ENCODE measurements around the gene POLR3K. TPM values are rescaled to one million over a fixed set of nuclear protein-coding genes. Genes with fewer than 3 reads are reported as not detected.
"Not testable (repeated sequence)": the region's sequence is repeated elsewhere in the genome, so short reads cannot be mapped to it uniquely, and the experiment has no call there.

POLR3K gene
- total RNA-seq, 1 donor from 2014 or later, result 4.8 TPM

DNA sequence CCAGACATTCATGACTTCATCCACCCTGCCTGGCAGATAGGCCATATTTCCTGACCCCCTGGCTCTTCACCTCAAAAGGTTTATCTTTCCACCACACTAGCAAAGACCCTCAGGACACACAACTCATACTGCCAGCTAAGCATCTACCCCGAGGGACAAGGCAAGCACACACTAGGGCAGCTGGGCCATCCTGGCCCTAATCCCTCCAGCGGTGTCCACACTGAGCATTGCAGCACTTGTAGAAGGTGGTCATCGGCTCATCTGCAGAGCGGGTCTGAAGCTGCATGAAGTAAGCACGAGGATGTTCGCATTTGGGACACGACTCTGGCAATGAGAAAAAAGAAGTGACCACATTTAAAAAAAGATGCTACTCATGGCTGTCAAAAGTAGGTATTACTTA is 6.2 kb downstream of the POLR3K start:
- DNase-seq (ENCODE audit: extremely low read depth, low read depth, low spot score), result no peak

DNA sequence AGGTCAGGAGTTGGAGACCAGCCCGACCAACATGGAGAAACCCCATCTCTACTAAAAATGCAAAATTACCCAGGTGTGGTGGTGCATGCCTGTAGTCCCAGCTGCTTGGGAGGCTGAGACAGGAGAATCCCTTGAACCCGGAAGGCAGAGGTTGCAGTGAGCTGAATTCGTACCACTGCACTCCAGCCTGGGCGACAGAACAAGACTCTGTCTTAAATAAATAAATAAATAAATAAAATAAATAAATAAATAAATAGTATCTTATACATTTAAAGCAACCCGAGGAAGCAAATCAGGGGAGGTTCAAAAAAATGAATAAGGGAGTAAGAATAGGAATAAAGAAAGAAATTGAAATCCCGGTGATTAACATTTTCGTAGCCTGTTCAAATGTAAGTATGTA is 6.9 kb downstream of the POLR3K start:
- not testable (repeated sequence) for DNase-seq (ENCODE audit: extremely low read depth, low read depth, low spot score)

DNA sequence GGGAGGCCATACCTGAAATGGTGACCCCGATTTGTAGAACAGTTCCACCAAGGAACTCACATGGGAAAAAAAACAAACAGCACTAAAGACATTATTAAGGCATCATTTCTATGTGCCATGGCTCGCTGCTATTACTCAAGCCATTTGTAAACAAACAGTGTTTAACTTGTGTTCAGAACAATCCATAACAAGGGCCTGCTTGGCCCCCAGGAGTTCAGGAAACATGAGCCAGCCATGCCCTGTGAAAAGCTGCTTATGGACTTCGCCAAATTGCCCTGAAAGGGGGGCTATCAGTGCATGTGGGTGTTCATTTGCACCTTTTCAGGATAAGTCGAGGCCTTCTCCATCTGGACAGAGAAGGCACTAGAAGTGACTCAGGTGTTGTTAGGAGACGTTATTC is 8.0 kb downstream of the POLR3K start:
- DNase-seq (ENCODE audit: extremely low read depth, low read depth, low spot score), result no peak

DNA sequence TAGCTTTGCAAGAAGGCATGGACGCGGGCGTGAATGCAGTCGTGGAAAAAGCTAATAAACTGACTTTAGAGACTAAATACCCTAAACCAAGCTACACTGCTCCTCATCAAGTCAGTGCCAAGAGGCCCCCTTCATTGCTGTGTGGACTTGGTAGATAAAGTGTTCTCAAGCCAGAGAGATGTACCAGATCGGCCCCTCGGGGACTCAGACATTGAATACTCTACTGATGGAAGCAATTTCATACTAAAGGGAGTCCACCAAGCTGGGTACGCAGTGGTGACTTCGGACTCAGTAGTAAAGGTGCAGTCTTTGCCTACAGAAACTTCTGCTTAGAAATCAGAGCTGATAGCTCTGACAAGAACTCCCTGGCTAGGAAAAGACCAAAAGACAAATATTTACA is 8.8 kb downstream of the POLR3K start:
- no peak for DNase-seq (ENCODE audit: extremely low read depth, low read depth, low spot score)

DNA sequence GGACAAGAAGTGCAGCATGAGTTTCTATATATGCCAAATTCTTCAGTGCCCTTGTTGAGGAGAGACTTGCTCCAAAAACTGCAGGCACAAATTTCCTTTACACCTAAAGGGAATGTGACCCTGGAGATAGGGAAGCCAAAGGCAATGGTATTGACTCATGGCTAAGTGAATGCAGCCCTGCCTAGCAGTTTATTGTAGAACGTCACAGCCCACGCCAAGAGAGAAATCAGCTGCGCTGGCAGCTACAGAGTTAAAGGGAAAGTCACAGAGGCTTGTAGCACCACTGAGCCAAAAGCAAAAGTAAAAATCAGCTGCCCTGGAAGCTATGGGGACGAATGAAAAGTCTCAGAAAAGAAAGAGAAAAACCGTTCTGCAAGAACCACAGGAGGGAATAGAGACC is 10.1 kb downstream of the POLR3K start:
- DNase-seq (ENCODE audit: extremely low read depth, low read depth, low spot score), result no peak

DNA sequence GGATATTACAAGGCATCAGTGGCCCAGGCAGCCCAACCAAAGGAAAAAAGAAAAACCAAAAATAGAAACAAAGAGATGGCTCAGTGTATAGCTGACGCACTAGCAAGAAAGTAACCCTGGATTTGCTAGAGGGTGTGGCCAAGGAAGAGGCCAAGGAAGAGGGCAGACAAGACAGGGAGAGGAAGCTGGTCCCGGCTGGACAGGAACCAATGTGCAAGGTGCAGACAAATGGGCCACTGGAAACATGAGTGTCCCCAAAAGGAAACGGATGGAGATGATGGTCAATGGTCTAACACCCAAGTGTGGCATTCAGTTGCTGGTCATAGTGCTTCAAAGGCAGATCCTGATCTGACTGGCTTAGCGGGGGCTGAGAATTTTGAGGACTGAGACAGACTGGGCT is 10.7 kb downstream of the POLR3K start:
- no peak for DNase-seq (ENCODE audit: extremely low read depth, low read depth, low spot score)

DNA sequence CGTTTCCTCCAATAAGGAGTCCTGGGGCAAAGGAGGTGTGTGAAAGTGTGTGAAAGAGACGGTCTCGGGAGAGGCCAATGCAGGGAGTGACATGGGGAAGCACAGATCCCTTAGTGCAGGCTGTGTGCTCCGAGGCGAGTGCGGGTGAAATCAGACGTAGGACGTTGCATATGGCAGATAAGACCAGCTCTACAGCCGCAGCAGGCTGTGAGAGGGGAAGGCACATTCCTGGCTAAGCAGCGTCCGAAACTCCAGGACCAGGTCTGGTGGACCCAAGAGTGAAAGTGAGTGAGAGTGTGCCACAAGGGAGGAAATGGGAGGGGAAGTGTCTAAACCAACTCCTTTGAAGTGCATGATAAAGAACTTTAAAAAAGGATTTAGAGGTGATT is 11.3 kb downstream of the POLR3K start:
- no peak for DNase-seq (ENCODE audit: extremely low read depth, low read depth, low spot score)

DNA sequence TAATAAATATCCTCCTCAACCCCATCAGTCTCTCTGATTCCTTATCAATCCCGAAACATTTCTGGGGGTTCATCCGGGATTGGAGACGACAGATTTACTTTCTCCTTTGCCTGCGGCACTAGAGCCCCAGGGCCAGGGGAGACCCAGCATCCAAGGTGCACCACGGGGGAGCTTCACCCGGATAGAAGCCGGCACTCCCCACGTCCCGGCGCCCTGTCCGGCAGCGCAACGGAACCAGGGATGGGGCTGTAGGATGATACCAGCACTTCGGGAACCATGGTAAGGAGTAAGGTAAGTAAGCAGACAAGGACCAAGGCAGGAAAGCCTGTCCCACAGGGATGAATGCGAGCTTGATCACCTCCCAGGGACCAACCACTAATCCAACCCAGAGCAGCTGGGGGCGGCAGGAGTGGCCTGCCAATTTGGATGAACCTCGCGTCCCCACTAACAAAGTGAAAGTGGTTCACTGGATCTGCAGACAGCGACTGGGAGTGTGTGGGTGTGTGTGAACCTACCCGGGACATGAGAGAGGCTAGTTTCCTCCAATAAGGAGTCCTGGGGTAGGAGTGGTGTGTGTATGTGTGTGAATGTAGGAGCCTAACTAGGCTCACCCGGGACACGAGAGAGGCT is 11.9 kb downstream of the POLR3K start:
- no peak for DNase-seq (ENCODE audit: extremely low read depth, low read depth, low spot score)

DNA sequence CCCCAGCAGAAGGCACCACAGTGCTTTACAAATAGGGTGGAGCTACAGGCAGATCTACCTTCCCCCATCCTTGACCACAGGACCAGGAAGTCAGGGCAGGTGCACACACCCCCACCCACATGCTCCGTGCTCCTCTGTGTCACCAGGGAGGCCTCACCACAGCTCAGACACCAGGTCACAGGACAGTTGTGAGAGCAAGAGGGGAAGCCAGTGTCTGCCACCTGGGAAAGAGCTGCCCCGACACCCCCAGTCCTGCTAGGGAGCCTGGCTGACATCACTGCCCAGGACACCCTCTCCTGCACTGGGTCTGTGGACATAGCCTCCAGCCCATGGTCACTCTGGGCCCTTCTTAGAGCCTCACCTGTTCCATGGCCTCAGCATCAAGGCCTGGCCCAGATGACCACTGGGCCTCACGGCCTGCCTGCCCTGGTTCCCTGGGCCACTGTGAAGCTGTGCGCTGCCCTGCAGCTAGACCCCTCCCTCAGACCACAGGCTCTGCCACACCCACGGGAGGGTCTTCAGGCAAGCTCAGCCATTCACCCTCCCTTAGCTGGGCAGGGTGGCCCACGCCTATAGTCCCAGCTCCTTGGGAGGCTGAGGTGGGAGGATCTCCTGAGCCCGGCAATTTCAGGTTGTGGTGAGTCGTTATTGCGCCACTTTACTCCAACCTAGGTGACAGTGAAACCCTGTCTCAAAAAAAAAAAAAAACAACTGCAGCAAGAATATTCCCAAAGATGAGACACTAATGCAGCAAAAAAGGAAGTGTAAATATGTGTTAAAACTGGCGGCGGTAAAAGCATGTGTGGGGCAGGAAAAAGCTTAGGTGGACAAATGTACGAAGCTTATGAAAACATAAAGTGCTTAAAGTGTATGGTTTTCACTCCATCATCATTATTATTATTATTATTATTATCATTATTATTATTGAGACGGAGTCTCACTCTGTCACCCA is 14.2 kb downstream of the POLR3K start:
- DNase-seq (ENCODE audit: extremely low read depth, low read depth, low spot score), result no peak

DNA sequence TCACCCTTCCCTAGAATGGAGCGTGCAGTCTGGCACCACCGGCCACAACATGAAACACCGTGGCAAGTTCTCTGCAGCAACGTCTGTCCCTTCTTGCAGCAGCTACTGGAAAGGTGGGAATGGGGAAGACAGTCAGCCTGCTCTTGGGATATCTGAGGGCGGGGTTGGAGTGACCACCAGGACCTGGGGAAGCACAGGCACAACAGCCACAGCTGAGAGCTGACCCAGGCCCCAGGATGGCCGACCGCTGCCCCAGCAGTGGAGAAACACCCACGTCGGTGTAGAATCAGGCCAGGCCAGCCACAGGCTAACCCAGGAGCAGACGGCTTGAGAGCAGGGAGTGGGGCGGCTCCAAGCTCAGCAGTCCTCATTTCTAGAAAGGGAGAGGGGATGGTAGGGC is 15.2 kb downstream of the POLR3K start:
- DNase-seq (ENCODE audit: extremely low read depth, low read depth, low spot score), result not testable (repeated sequence)

DNA sequence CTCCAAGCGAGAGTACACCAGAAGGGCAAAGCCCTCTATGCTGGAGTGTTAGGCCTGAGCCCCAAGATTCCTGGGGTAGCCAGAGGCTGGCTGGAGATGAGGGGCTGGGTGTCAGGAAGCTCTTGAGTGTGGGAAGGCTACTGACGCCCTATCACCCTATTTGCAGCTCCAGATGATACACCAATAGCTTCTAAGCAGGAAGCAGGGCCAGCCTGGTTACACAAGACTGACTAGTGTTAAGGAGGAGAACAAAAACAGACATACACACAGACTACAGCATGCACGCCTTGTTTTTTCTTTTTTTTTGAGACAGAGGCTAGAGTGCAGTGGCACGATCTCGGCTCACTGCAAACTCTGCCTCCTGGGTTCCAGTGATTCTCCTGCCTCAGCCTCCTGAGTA is 15.9 kb downstream of the POLR3K start:
- no peak for DNase-seq (ENCODE audit: extremely low read depth, low read depth, low spot score)

DNA sequence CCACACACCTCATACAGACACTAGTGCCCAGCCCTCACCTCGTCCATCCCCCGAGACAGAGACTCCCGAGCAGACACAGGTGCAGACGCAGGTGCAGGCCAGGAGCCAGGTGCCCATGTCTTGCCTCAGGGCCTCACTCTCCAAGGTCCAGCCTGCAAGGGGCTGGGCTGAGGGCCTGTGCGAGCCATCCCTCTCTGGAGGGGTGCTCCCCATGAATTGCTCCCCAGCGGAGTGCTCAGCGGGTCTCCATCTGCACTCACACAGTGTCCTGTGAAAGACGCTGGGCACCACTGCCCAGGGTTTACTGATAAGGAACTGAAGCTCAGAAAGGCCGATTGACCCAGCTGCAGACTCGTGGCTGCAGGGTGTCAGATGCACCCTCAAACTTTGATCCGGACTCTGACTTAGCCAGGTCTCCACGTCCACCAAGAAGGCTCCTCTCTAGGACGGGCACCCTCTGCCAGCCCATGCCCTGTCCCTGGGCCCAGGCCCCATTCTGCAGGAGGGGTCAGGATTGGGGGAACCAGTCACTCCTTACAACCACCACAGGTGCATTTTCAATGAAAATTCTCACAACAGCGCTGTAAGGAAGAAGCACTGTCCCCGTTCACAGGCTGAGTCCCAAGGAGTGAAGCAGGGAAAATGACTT is 16.9 kb downstream of the POLR3K start:
- no peak for DNase-seq (ENCODE audit: extremely low read depth, low read depth, low spot score)

DNA sequence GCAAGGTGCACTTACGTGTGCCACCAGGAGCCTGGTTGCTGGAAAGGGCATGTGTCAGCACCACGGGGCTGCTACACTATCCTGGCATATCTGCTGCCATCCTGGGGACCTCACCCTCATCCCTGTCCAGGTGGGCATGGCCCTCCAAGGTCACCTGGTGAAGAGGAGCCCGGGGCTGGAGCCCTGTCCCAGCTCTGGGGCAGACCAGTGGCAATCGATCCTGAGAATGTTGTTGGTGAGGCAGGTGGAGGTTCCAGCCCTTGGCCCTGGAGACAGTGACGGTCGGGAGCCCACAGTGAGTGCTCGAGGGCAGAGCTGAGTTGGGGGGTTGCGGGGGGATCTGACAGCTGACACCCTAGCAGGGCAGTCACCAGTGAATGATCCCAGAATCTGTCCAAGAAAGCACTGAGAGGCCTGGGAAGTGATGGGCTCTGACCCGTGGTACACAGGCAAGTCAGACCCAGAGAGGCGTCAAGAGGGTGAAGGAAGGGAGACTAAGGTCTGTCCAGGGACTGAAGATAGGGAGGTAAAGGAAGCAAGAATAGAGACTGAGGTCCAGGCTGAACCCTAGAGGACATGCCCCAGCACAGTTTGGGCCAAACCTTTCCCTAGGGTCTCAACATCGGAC is 17.6 kb downstream of the POLR3K start:
- DNase-seq (ENCODE audit: extremely low read depth, low read depth, low spot score), result no peak

DNA sequence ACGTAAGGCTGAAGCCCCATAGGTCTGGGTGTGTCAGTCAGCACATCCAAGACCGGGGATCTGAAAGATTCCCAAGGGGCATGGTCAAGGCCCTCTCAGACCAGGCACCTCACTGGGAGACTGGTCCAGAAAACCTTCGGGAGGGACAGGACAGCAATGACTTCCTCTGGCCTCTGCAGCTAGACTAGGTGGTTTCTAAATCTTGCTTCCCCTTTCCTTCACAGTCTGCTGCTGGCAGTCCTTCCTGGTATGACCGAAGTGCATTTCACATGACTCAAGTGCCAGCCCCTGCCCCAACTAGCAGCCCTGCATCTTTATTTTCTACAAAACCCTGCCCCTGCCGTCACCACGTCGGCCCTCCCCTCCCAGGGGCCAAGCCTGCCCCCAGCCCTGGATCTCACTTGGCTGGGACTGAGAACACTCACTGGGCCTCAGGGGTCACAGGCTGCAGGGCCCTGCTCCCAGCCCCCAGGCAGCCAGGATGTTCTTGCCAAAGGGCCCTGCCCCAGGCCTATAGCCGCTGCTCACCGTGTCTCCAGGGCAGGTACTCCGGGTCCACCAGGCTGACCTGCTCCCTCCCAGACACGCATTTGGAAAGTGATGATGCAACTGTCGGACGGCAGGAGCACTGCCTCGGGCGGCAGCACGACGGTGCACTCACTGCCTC is 18.3 kb downstream of the POLR3K start:
- DNase-seq (ENCODE audit: extremely low read depth, low read depth, low spot score), result no peak

DNA sequence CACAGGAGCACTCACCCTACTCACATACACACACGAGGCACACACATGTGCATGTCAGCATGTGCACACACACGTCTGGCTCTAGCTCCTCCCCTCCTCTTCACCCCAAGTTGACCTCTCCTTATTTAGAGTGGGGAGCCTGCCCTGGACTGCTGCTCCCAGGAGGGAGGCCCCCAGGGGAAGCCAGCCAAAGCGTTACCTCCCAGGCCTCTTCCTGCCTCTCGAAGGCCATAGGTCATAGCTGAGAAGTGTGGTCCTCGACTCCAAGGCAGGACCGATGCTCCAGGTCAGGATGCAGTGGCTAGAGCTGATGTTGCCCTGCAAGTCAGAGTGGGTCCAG is 18.8 kb downstream of the POLR3K start:
- no peak for DNase-seq (ENCODE audit: extremely low read depth, low read depth, low spot score)

DNA sequence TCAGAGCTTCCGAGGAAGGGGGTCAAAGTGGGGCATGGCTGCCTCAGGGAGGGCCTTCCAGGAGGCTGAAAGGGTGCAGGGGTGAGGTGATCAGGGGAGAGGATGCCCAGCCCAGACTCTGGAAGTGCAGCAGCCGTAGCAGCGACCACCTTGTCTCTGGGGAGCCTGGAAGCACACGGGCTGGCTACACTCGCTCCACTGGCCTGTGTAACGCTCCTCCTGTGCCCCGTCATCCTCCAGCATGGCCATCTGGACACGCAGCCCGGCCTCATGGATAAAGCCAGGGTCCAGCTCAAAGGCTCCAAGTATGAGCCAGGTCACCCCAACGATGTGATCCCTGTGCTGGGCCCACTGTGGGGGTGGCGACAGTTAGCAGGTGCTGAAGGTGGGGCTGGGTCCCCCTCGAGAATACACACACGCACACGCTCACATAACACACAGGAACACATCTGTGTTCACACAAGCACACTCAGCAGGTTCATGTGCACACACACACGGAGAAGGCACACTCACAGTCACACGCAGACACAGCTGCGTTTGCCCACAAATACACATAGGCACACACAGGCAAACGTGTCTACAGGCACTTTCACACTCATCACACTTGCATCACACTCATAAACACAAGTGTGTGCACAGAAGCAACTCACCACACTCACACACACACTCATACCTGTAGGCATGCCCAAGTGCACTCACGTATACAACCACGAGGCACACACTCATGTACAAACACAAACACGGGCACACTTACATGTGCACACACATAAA is 19.3 kb downstream of the POLR3K start:
- DNase-seq (ENCODE audit: extremely low read depth, low read depth, low spot score), result no peak

DNA sequence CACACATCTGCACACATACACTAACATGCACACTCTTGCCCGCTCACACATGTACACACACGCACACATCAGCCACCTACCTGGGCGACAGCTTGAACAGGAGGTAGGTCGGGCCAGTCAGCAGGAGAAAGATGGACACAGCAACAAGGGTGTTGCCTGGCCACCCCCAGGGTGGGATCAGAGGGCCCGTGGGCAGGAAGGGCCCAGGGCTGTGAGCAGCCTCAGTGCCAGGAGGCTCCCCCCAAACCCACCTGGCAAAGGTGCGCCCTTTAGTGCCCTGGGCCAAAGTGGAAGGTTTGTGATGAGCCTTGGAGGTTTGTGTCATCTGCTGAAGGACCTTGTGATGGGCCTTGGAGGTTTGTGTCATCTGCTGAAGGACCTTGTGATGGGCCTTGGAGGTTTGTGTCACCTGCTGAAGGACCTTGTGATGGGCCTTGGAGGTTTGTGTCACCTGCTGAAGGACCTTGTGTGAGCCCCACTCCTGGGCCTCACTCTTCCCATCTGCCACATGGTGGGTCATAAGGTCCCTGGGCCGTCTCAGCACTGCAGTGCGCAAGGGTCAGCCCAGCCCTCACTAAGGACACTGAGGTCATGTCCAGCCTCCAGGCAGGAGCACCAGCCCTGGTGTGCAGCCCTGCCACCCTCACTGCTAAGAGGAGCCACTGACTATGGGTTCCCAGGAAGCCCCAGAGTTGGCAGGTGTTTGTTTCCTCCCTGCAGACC is 20.1 kb downstream of the POLR3K start:
- DNase-seq (ENCODE audit: extremely low read depth, low read depth, low spot score), result not testable (repeated sequence)

DNA sequence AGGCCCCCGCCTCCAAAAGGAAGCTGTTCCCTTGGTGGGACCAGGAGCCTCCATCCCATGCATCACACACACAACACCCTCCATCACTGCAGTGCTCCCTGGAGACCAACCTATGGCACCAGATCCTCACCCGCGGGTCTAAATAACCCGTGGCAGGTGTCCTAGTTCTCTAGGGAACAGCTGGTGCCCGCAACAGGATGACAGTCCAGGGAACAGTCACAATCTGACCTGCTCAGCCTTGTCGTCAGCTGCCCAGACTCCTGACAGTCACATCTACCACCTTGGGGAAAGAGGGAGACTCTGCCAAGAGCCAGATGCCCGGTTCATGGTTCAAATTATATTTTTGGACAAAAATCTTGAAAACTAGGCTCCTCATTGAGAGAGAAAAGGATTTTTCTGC is 22.8 kb downstream of the POLR3K start:
- not testable (repeated sequence) for DNase-seq (ENCODE audit: extremely low read depth, low read depth, low spot score)

DNA sequence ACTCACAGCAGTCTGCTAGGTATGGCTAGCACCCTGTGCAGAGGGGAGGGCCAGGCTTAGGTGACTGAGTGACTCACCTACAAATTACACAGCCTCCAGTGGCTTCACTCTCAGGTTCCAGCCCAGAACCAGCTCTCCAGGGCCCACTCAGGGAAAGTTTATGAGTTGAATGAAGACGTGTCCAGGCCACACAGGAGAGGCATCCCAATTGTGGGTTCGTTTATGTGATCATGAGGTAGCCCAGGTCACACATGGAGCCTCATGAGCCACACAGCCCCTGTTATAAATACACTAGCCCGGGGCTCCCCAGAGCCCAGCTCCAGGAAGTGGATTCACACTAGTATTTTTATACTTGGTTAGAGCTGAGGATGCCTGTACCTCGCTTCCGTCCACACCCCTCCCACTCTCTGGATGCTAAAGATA is 27.5 kb downstream of the POLR3K start:
- not testable (repeated sequence) for DNase-seq (ENCODE audit: extremely low read depth, low read depth, low spot score)

All from glomerular endothelial cell (primary cell).